Gastroesophageal sphincter (tissue), 3 donors: ENCODE data around the gene CCDC85B.

ENCODE experiments used
- EP300 ChIP-seq: sonication (generic); formaldehyde crosslinking; IDR thresholded peaks from one replicate; pipeline ENCODE4 v1.6.1; 2017; ENCODE audit warnings: antibody characterized with exemption, mild to moderate bottlenecking
- POLR2A ChIP-seq, 2 donors: fragments of 450-650 bp; IDR thresholded peaks; one replicate each; pipeline ENCODE4 v1.6.1; 2017; ENCODE audit warnings: antibody characterized with exemption in 2 of 2, mild to moderate bottlenecking in 2 of 2, moderate library complexity in 1 of 2
- POLR2AphosphoS5 ChIP-seq: sonication (generic); formaldehyde crosslinking; IDR thresholded peaks from one replicate; pipeline ENCODE4 v1.6.1; 2017; ENCODE audit warnings: antibody characterized with exemption
- TF ChIP-seq, protein P1 (sequence below), 4 experiments: fragments of 200-600 bp in 2 of 4; fragments of 450-650 bp in 2 of 4; sonication (generic) in 1 of 4; IDR thresholded peaks; one replicate each; pipeline ENCODE4 v1.5.1; 2017 to 2019; ENCODE audit warnings: antibody characterized with exemption in 4 of 4, mild to moderate bottlenecking in 2 of 4, moderate library complexity in 2 of 4

DNA sequence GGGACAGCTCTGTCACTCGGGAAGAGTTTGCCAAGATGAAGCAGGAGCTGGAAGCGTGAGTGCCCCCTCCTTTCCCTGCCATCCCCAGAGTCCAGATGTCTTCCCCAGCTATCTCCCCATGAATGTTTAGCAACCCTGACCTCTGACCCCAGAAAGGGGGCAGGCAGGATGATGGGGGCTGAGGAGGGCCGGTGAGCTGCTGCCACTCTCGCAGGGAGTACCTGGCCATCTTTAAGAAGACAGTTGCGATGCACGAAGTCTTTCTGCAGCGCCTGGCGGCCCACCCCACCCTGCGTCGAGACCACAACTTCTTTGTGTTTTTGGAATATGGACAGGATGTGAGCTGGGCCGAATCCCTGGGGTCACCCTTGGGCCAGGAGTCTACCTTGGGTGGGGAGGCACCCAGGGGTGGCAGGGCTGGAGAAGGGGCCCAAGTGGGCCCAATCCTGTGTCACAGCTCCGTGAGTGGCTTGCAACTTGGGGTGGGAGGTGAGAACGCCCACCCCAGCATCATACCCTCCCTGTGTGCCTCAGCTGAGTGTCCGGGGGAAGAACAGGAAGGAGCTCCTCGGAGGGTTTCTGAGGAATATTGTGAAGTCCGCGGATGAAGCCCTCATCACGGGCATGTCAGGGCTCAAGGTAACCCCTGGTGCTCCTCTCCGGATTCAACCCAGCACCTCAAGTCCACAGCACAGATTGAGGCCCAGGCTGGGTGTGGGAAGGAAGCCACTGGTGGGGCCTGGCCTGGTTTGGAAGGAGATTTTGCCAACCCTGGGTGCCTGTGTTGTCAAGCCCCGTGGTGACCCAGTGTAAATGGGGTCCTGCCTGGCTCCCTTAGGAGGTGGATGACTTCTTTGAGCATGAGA is 40.0 kb upstream of the CCDC85B start:
- TF ChIP-seq, protein P1, sequence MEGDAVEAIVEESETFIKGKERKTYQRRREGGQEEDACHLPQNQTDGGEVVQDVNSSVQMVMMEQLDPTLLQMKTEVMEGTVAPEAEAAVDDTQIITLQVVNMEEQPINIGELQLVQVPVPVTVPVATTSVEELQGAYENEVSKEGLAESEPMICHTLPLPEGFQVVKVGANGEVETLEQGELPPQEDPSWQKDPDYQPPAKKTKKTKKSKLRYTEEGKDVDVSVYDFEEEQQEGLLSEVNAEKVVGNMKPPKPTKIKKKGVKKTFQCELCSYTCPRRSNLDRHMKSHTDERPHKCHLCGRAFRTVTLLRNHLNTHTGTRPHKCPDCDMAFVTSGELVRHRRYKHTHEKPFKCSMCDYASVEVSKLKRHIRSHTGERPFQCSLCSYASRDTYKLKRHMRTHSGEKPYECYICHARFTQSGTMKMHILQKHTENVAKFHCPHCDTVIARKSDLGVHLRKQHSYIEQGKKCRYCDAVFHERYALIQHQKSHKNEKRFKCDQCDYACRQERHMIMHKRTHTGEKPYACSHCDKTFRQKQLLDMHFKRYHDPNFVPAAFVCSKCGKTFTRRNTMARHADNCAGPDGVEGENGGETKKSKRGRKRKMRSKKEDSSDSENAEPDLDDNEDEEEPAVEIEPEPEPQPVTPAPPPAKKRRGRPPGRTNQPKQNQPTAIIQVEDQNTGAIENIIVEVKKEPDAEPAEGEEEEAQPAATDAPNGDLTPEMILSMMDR (IDR thresholded peaks at IDR 0.05), result no peak
- TF ChIP-seq POLR2AphosphoS5 (no peak), EP300 (no peak), POLR2A (IDR thresholded peaks at IDR 0.05) (no peak)
